HG03175 (cell line): Measurements from ENCODE around the gene ST8SIA3.
"Not testable (repeated sequence)": the region's sequence is repeated elsewhere in the genome, so short reads cannot be mapped to it uniquely, and the experiment has no call there.

Experiments
- ATAC-seq: cut with Tn5 transposase; IDR thresholded peaks from one replicate; pipeline ENCODE4 v1.9.1; 2021; ENCODE audit warnings: mild to moderate bottlenecking, moderate library complexity; ENCODE audit not compliant: unreplicated experiment

ST8SIA3 gene

DNA sequence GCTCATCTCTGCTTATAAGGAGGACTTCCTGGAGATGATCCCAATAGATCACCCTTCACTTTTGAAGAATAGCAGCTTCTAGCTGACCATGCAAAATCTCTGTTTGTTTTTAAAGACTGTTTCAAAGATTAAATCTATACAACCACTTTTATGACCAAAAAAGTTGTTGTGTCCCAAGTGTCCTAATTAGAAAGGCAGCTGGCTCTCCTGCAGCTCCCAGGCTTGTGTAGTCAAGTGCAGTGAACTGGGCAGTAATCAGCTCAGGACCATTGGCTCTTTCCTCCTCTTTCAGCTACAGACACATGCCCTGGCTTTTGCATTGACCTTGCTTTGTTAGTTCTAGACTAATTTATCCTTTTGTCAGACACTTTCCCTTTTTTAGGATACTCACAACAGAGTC lies 10.4 kb downstream of the ST8SIA3 start:
- ATAC-seq, result no peak

DNA sequence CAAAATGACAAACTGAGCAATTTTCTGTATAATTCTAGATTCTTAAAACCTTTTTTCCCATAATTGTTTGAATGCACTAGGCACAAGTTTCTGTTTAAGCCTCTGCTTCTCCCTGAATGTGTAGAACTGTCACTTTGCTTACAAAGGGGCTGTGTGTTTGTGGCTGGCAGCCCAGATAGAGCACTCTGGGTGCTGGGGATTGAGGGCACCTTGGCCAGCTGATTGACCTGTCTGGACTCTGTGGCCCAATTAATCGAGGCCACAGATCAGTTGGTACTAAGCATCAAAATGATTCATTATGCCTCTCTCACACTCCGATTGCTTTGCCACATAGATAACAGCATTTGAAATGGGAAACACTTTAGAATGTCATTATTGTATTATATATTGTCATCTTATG lies 12.1 kb downstream of the ST8SIA3 start:
- ATAC-seq, result no peak

DNA sequence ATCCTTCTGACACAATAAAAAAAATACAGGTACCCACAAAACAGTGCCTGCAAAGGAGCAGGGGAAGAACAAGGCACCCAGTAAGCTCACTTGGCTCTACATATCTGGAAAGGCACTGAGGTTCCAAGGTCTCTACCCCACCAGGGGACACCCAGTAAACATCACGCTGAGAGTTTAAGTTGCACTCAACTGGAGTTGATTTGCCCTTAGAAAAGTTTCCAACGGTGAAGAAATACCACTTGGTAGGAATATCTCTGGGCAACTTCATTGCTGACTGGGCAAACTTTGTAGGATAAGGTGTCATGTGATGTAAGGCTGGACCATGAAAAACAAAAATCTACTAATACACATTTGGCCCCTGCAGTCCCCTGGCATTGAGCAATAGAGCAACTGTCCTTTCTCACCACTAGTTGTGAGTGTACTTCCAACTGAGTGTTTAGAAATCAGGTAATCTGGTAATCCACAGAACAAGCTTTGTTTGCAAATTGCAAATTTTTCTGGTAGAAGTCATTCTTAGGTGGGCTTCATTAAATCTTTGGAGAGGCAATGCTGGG lies 14.2 kb downstream of the ST8SIA3 start:
- ATAC-seq, result no peak

DNA sequence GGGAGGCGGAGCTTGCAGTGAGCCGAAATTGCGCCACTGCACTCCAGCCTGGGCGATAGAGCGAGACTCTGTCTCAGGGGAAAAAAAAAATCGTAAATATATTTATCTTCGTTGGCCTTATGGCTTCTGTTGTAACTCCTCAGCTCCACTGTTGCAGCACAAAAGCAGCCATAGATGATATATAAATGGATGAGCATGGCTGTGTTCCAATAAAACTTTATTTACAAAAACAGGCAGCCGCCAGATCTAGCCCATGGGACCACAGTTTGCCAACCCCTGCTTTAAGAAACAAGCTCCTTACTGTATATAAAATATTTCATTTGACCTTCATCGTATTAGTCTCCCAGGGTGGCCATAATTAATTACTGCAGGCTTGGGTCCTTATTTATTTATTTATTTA lies 20.1 kb downstream of the ST8SIA3 start:
- ATAC-seq, result no peak

DNA sequence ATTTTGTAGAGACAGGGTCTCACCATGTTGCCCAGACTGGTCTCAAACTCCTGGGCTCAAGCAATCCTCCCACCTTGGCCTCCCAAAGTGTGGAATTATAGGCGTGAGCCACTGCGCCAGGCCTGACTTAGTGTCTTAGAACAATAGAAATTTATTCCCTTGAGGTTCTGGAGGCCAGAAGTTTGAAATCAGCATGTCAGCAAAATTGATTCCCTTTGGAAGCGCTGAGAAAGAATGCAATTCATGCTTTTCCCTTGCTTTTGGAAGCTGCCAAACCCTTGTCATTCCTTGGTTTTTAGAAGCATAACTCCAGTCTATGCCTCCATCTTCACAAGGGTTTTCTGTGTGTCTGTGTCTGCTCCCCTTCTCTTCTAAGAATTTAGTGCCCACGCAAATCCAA lies 20.7 kb downstream of the ST8SIA3 start:
- no peak for ATAC-seq

DNA sequence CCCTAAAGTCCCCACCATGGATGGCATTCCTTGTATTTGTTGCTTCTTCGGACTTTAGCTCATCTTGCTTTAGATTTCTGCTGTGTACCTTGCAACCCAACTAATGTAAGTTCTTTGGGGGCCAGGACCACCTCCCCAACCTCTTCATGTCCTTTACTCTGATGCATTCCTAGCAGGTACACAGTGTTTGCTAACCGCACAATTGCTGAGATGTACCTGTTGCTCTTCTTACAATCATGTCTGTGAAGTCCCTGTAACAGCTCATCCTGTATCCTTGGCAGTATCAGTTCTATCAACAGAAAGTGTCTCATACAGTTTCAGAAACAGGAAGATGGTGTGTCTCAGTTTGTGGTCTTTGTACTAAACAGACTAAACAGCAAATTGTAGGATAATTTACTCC lies 24.1 kb downstream of the ST8SIA3 start:
- ATAC-seq, result no peak

DNA sequence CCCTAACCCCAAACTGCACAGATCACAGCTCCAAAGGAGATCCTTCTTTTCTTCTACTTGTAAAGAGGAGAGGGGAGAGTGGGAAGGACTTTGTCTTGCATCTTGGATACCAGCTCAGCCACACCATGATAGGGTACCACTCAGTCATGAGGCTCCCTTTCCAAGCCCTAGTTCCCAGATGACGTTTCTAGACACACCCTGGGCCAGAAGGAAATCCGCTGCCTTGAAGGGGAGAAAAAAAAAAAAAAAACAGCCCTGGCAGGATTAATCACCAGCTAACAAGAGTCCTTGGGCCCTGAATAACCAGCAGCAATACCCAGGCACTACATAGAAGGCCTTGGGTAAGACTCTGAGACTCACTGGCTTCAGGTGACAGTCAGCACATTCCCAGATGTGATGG lies 36.9 kb downstream of the ST8SIA3 start:
- no peak for ATAC-seq

DNA sequence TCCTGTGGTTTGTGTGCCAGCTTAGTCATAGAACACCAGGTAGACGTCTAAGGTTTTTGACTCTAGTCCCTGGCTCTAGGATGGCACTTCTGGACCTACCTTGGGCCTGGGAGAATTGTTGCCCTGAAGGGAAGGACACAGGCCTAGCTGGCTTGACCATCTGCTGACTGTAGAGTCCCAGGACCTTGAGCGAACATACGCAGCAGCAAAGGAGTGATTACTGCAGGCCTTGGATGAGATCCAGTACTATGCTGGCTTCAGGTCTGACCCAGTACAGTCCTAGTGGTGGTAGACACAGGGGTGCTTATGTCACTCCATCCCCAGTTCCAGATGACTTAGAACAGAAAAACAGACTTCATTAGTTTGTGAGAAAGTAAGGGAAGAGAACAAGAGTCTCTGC lies 37.7 kb downstream of the ST8SIA3 start:
- ATAC-seq, result no peak

DNA sequence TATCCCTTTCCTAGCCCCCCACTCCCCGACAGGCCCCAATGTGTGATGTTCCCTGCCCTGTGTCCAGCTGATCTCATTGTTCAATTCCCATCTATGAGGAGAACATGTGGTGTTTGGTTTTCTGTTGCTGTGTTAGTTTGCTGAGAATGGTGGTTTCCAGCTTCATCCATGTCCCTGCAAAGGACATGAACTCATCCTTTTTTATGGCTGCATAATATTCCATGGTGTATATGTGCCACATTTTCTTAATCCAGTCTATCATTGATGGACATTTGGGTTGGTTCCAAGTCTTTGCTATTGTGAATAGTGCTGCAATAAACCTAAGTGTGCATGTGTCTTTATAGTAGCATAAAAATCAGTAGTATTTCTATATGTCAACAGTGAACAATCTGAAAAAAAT lies 42.4 kb downstream of the ST8SIA3 start:
- ATAC-seq, result not testable (repeated sequence)

DNA sequence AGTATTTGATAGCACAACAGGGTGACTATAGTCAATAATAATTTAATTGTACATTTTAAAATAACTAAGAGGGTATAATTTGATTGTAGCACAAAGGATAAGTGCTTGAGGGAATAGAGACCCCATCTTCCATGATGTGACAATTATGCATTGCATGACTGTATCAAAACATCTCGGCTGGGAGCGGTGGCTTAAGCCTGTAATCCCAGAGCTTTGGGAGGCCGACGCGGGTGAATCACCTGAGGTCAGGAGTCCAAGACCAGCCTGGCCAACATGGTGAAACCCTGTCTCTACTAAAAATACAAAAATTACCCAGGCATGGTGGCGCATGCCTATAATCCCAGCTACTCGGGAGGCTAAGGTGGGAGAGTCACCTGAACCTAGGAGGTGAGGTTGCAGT lies 44.5 kb downstream of the ST8SIA3 start:
- ATAC-seq, result not testable (repeated sequence)

DNA sequence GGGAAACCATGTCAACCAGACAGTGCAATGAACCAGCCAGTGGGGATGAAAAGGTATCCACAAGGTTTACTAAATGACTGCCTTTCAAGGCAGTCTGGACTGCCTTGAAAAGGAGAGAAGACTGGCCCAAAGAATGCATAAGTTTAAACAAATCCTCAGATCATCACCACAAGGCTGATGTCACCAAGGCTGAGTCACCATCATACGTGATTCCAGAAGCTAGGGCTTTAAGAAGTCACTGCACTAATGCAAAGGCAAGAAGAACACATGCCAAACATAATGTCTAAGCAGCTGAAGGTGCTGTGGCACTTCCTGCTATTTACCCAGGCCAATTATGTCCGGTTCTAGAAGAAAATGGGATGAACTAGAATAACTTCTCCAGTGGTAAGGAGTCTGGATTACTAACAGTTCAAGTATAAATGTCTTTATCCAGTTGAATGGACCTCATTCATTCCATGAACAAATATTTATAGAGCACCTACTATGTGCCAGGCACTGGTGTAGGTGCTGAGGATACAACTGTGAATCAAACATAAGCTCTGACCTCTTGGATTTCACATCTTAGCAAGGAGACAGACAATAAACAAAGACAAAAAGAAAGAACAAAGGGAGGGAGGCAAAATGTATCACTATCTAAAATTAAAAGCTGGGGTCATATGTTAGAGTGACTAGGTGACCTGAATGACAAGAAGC lies 45.2 kb downstream of the ST8SIA3 start:
- no peak for ATAC-seq

DNA sequence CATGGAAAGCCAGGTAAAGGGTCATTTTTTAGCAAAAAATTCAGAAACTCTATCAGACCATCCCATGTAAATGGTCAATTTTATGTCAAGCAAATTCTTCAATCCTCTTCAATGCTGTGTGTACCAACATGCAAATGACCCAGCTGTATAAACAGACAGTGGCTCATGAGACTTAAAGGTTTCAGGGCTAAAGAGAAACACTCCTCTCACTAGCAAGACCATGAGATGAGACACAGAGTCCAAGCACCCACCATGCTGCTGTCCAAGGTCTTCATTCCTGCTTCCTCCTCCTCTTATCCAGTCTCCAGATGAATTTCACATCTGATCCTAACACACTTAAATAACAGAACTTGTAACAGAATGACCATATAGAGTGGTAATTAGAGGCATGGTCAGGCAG lies 52.0 kb downstream of the ST8SIA3 start:
- ATAC-seq, result no peak

DNA sequence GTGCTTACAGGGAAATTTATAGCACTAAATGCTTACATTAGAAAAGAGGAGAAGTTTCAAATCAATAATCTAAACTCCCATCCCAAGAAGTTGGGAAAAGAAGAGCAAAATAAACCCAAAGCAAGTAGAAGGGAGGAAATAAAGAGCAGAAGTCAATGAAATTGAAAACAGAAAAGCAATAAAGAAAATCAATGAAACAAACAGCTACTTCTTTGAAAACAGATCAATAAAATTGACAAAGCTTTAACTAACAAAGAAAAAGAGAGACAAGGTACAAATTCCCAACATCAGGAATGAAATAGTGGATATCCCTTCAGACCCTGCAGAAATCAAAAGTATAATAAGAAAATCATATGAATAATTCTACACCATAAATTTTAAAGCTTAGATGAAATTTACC lies 57.3 kb downstream of the ST8SIA3 start:
- ATAC-seq, result no peak

DNA sequence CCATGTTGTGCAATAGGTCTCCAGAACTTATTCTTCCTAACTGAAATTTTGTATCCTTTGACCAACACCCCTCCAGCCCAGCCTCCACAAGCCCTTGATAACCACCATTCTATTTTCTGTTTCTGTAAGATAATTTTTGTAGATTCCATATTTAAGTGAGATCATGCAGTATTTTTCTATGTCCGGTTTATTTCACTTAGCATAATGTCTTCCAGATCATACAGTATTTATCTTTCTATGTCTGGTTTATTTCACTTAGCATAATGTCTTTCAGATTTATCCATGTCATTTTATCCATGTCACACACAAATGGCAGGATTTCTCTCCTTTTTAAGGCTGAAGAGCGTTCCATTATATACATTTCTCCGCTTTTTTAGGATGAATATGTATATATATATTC lies 58.4 kb downstream of the ST8SIA3 start:
- no peak for ATAC-seq

DNA sequence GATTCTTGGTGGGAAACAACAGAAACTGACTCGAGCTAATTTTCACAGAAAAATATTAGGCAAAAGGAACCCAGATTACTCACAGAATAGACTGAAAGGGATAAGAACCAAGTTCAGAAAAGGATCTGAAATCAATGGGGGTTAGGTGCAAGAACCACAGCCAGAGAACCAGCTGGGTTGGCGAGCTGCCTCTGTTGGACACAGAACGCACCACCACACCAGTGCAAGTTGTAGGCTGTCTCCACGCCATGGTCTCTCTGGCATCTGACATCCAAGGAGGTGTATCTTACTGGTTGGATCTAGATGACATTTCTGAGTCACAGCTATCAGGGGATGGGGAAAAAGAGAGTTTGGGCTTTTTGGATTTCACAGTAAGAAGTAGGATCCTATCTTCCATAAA lies 64.2 kb downstream of the ST8SIA3 start:
- ATAC-seq, result no peak
